MCF 10A (cell line): ENCODE results near the gene ZCWPW1. TPM values are rescaled to one million over a fixed set of nuclear protein-coding genes. Genes with fewer than 3 reads are reported as not detected.

ENCODE experiments used
- BruUV-seq: library from RNA; stranded (reverse); fragments of 400-500 nt; replicated peaks from 2 replicates; lab custom pipeline; 2021; lab: Mats Ljungman, UMichigan
- CTCF ChIA-PET: fragments of 300-600 bp; sonication (Branson Sonifier 250); formaldehyde crosslinking; extraction: SDS; loops from one replicate; lab custom pipeline; 2021; ENCODE audit warnings: antibody characterized with exemption, inconsistent platforms; lab: Yijun Ruan, JAX
- POLR2A ChIA-PET: fragments of 300-600, 350-650 bp; sonication (Branson Sonifier 250); formaldehyde crosslinking; extraction: SDS; loops from one replicate; lab custom pipeline; 2020; ENCODE audit warnings: antibody characterized with exemption, inconsistent platforms; lab: Yijun Ruan, JAX
- DNase-seq: peaks from one replicate; pipeline ENCODE4 v3.0.0-alpha.2; 2018; ENCODE audit not compliant: unreplicated experiment
- H3K27ac Mint-ChIP-seq: one replicate; pipeline ENCODE4 v1.8.0; 2022; ENCODE audit warnings: mild to moderate bottlenecking, low read depth, mixed read lengths; ENCODE audit not compliant: unreplicated experiment
- H3K27me3 Mint-ChIP-seq: one replicate; pipeline ENCODE4 v1.8.0; 2022; ENCODE audit warnings: mixed read lengths; ENCODE audit not compliant: insufficient read depth, unreplicated experiment
- H3K36me3 Mint-ChIP-seq: one replicate; pipeline ENCODE4 v1.8.0; 2022; ENCODE audit warnings: mild to moderate bottlenecking, moderate library complexity, mixed read lengths; ENCODE audit not compliant: insufficient read depth, unreplicated experiment
- H3K4me1 Mint-ChIP-seq: one replicate; pipeline ENCODE4 v1.8.0; 2022; ENCODE audit warnings: mixed read lengths; ENCODE audit not compliant: insufficient read depth, unreplicated experiment
- H3K4me3 Mint-ChIP-seq: one replicate; pipeline ENCODE4 v1.8.0; 2022; ENCODE audit warnings: mild to moderate bottlenecking, moderate library complexity, mixed read lengths; ENCODE audit not compliant: unreplicated experiment
- H3K9me3 Mint-ChIP-seq: one replicate; pipeline ENCODE4 v1.8.0; 2022; ENCODE audit warnings: mixed read lengths; ENCODE audit not compliant: unreplicated experiment
- CTCF ChIP-seq: fragments of 200-600 bp; IDR thresholded peaks from one replicate; pipeline ENCODE4 v1.8.0; 2022; ENCODE audit warnings: antibody characterized with exemption, mild to moderate bottlenecking; ENCODE audit not compliant: unreplicated experiment
- intact Hi-C: fragments of 100-400 bp; cut with micrococcal nuclease; formaldehyde crosslinking; loops from 2 replicates; pipeline ENCODE4 v1.14.1; 2022
- total RNA-seq: library from RNA; stranded (reverse); gene quantifications from 2 replicates; pipeline ENCODE4 v1.2.3, GENCODE V29; 2022

The ZCWPW1 gene
- total RNA-seq, 1 experiment from 2014 or later: 6.5 TPM

GRCh38 chr7:100467638-100468373 lies 39.3 kb upstream of the ZCWPW1 start:
- no peaks in the 10 kb centered on the region for H3K9me3 Mint-ChIP-seq
- BruUV-seq: no TSS peak
- no peaks in the 10 kb centered on the region for H3K4me1 Mint-ChIP-seq
- TF ChIP-seq CTCF: no peak
- H3K4me3 Mint-ChIP-seq: no peak overlapping the region
- intact Hi-C loops: loop anchor here (5.0 kb wide), 1 partner anchor 224 kb away; the partner anchor contains the start of gene GIGYF1
- H3K36me3 Mint-ChIP-seq: no peaks in the 10 kb centered on the region
- POLR2A ChIA-PET: no interaction called here
- no peak for DNase-seq
- no peak overlapping the region for H3K27ac Mint-ChIP-seq
- no peaks in the 10 kb centered on the region for H3K27me3 Mint-ChIP-seq
- CTCF ChIA-PET: interaction anchor here (2.6 to 4.2 kb wide), 2 partner anchors 91 to 97 kb away, joined by 27 to 95 read pairs; no protein-coding TSS in a partner anchor

- Mint-ChIP-seq H3K36me3 (no peaks in the 10 kb centered on the region), H3K27ac (no peak overlapping the region), H3K27me3 (no peaks in the 10 kb centered on the region), H3K4me1 (no peaks in the 10 kb centered on the region), H3K4me3 (no peak overlapping the region), H3K9me3 (no peaks in the 10 kb centered on the region)
- ChIA-PET POLR2A (no interaction called here), CTCF (interaction anchor here (4.2 kb wide), 1 partner anchor 91 kb away, joined by 95 read pairs; no protein-coding TSS in a partner anchor)
- BruUV-seq: no TSS peak
- DNase-seq: no peak
- intact Hi-C loops: loop anchor here (5.0 kb wide), 1 partner anchor 225 kb away; the partner anchor contains the start of gene GIGYF1
- no peak for TF ChIP-seq CTCF
Observed at GRCh38 chr7:100466653-100467605, 38.4 kb upstream of the ZCWPW1 start.

GRCh38 chr7:100465702-100466311 lies 37.3 kb upstream of the ZCWPW1 start:
- BruUV-seq: no TSS peak
- intact Hi-C loops: loop anchor here (5.0 kb wide), 1 partner anchor 226 kb away; the partner anchor contains the start of gene GIGYF1
- Mint-ChIP-seq H3K4me1 (no peaks in the 10 kb centered on the region), H3K27ac (peak overlapping the region; percentile 76), H3K4me3 (no peak overlapping the region), H3K27me3 (no peaks in the 10 kb centered on the region), H3K36me3 (peaks cover 5% of the 10 kb centered on the region), H3K9me3 (no peaks in the 10 kb centered on the region)
- peak; percentile 46 for TF ChIP-seq CTCF
- ChIA-PET CTCF (interaction anchor here (0.6 to 2.8 kb wide), 12 partner anchors 9 to 225 kb away, joined by 3 to 17 read pairs (median 4); partner anchors contain the start of gene FBXO24), POLR2A (interaction anchor here (0.6 to 1.5 kb wide), 5 partner anchors 12 to 851 kb away, joined by 3 to 6 read pairs (median 3); partner anchors contain the start of genes FBXO24 and LRCH4)
- DNase-seq: peak; percentile 82
